ENCODE measurements around the gene LMOD2. TPM values are rescaled to one million over a fixed set of nuclear protein-coding genes. Genes with fewer than 3 reads are reported as not detected.

Gene LMOD2
- total and polyA plus RNA-seq, 9 donors: 58.8 to 277 (median 129) TPM

GRCh38 chr7:123709525-123709924, 53.9 kb downstream of the LMOD2 start:
- H3K9me3 ChIP-seq (replicated peaks; ENCODE audit: control insufficient read depth, low read depth, low read length): no peaks in the 10 kb centered on the region
- H3K36me3 ChIP-seq (ENCODE audit: control insufficient read depth, insufficient read depth, low read length): peaks cover 12% of the 10 kb centered on the region
- H3K27me3 ChIP-seq (ENCODE audit: control insufficient read depth, insufficient read depth, low read length): no peaks in the 10 kb centered on the region
- no peaks in the 10 kb centered on the region for H3K4me1 ChIP-seq (ENCODE audit: control insufficient read depth, insufficient read depth, low read length)
- DNase-seq: no peak
- no peak overlapping the region for H3K27ac ChIP-seq (ENCODE audit: low read length)
- H3K4me3 ChIP-seq (ENCODE audit: low read length): no peak overlapping the region
- WGBS (ENCODE audit: insufficient coverage): no CpG with 5 or more reads among the region's 2 CpGs

GRCh38 chr7:123710683-123711082, 55.0 kb downstream of the LMOD2 start:
- Histone ChIP-seq H3K4me1 (ENCODE audit: control insufficient read depth, insufficient read depth, low read length) (no peaks in the 10 kb centered on the region), H3K36me3 (ENCODE audit: control insufficient read depth, insufficient read depth, low read length) (peaks cover 8% of the 10 kb centered on the region), H3K27me3 (ENCODE audit: control insufficient read depth, insufficient read depth, low read length) (no peaks in the 10 kb centered on the region), H3K9me3 (replicated peaks; ENCODE audit: control insufficient read depth, low read depth, low read length) (no peaks in the 10 kb centered on the region), H3K27ac (ENCODE audit: low read length) (no peak overlapping the region), H3K4me3 (ENCODE audit: low read length) (no peak overlapping the region)
- DNase-seq: no peak
- WGBS (ENCODE audit: insufficient coverage): no CpG with 5 or more reads among the region's 2 CpGs

- H3K27ac ChIP-seq (ENCODE audit: low read length): no peak overlapping the region
- no peak overlapping the region for H3K4me3 ChIP-seq (ENCODE audit: low read length)
- no peak for DNase-seq
- no peaks in the 10 kb centered on the region for H3K27me3 ChIP-seq (ENCODE audit: control insufficient read depth, insufficient read depth, low read length)
- H3K4me1 ChIP-seq (ENCODE audit: control insufficient read depth, insufficient read depth, low read length): no peaks in the 10 kb centered on the region
- no peaks in the 10 kb centered on the region for H3K9me3 ChIP-seq (replicated peaks; ENCODE audit: control insufficient read depth, low read depth, low read length)
- H3K36me3 ChIP-seq (ENCODE audit: control insufficient read depth, insufficient read depth, low read length): peaks cover 5% of the 10 kb centered on the region
Observed at GRCh38 chr7:123711832-123712293, 56.2 kb downstream of the LMOD2 start.

GRCh38 chr7:123712619-123713018, 57.0 kb downstream of the LMOD2 start:
- no peak for DNase-seq
- 83% methylated on average over 1 of the region's 1 CpG for WGBS (ENCODE audit: insufficient coverage)

More at GRCh38 chr7:123712619-123713018, 57.0 kb downstream of the LMOD2 start:
- no peak overlapping the region for H3K27ac ChIP-seq (ENCODE audit: low read length)
- no peaks in the 10 kb centered on the region for H3K4me1 ChIP-seq (ENCODE audit: control insufficient read depth, insufficient read depth, low read length)
- H3K36me3 ChIP-seq (ENCODE audit: control insufficient read depth, insufficient read depth, low read length): peaks cover 4% of the 10 kb centered on the region
- no peaks in the 10 kb centered on the region for H3K27me3 ChIP-seq (ENCODE audit: control insufficient read depth, insufficient read depth, low read length)
- H3K9me3 ChIP-seq (replicated peaks; ENCODE audit: control insufficient read depth, low read depth, low read length): no peaks in the 10 kb centered on the region
- no peak overlapping the region for H3K4me3 ChIP-seq (ENCODE audit: low read length)

Other genes starting within 250 kb of the LMOD2 start
- gene IQUB, start 121.3 kb upstream of the LMOD2 start, total RNA-seq: 0.84 TPM
- under 1 TPM; 0.16 to 0.47 (median 0.28) TPM for gene IQUB, start 121.3 kb upstream of the LMOD2 start, polyA plus RNA-seq (ENCODE audit: insufficient read depth in 1 of 8, insufficient read length in 8 of 8, low replicate concordance in 1 of 8)
- 90.5 TPM for gene NDUFA5, start 98.0 kb upstream of the LMOD2 start, total RNA-seq
- 100 to 1,000 TPM; 110 to 135 (median 115) TPM for gene NDUFA5, start 98.0 kb upstream of the LMOD2 start, polyA plus RNA-seq (ENCODE audit: insufficient read depth in 1 of 8, insufficient read length in 8 of 8, low replicate concordance in 1 of 8)
- 4.6 TPM for gene ASB15, start 54.0 kb upstream of the LMOD2 start, total RNA-seq
- 1 to 10 TPM; 3.0 to 7.1 (median 4.2) TPM for gene ASB15, start 54.0 kb upstream of the LMOD2 start, polyA plus RNA-seq (ENCODE audit: insufficient read depth in 1 of 8, insufficient read length in 8 of 8, low replicate concordance in 1 of 8)
- 11.4 TPM for gene WASL, start 93.1 kb downstream of the LMOD2 start, total RNA-seq
- 10 to 100 TPM; 27.2 to 39.4 (median 30.8) TPM for gene WASL, start 93.1 kb downstream of the LMOD2 start, polyA plus RNA-seq (ENCODE audit: insufficient read depth in 1 of 8, insufficient read length in 8 of 8, low replicate concordance in 1 of 8)
- 0.09 TPM for gene HYAL4, start 189.3 kb downstream of the LMOD2 start, total RNA-seq
- gene HYAL4, start 189.3 kb downstream of the LMOD2 start, polyA plus RNA-seq (ENCODE audit: insufficient read depth in 1 of 8, insufficient read length in 8 of 8, low replicate concordance in 1 of 8): under 1 TPM in 2 of 8 donors, not detected in 6; 0.05 to 0.08 TPM